ENCODE results near the gene GRIN3B.

Gene GRIN3B

GRCh38 chr19:1037621-1038064, 37.4 kb downstream of the GRIN3B start:
- no peak for TF ChIP-seq CTCF (conservative IDR thresholded peaks at IDR 0.05)
- no peak overlapping the region for H3K27ac ChIP-seq

- H3K27ac ChIP-seq: peak overlapping the region; percentile 72; the same call in 1 of the 2 replicates
- no peak for TF ChIP-seq CTCF (conservative IDR thresholded peaks at IDR 0.05)
Observed at GRCh38 chr19:1038978-1039645, 38.9 kb downstream of the GRIN3B start.

GRCh38 chr19:1039646-1040475, 39.6 kb downstream of the GRIN3B start, which contains the start of gene ABCA7:
TSS of gene ABCA7 (plus strand) at chr19:1040107. CDS start at chr19:1041362, 1,255 bp downstream.
- no peak for TF ChIP-seq CTCF (conservative IDR thresholded peaks at IDR 0.05)
- H3K27ac ChIP-seq: peak within 1 kb of the TSS; percentile 72

- peak overlapping the region; percentile 72 for H3K27ac ChIP-seq
- no peak for TF ChIP-seq CTCF (conservative IDR thresholded peaks at IDR 0.05)
Observed at GRCh38 chr19:1040476-1041271, 40.5 kb downstream of the GRIN3B start.

- TF ChIP-seq CTCF (conservative IDR thresholded peaks at IDR 0.05): no peak
- H3K27ac ChIP-seq: peak overlapping the region; percentile 72
Observed at GRCh38 chr19:1041272-1041834, 41.1 kb downstream of the GRIN3B start.

- H3K27ac ChIP-seq: peak overlapping the region; percentile 72
- TF ChIP-seq CTCF (conservative IDR thresholded peaks at IDR 0.05): no peak
Observed at GRCh38 chr19:1041835-1042685, 41.8 kb downstream of the GRIN3B start.

Measured in VCaP (cell line).